Ovary (tissue), 3 donors: ENCODE results near the gene EPRS1.

Experiments
- POLR2A ChIP-seq: fragments of 450-650 bp; IDR thresholded peaks from one replicate; pipeline ENCODE4 v1.6.1; 2017; ENCODE audit warnings: antibody characterized with exemption, mild to moderate bottlenecking, moderate library complexity
- TF ChIP-seq, protein P1 (sequence below), 3 donors: fragments of 450-650 bp in 2 of 3; fragments of 200-600 bp in 1 of 3; IDR thresholded peaks; one replicate each; pipeline versions ENCODE4 v1.5.1 to v1.8.0; 2016 to 2022; ENCODE audit warnings: antibody characterized with exemption in 3 of 3, mild to moderate bottlenecking in 1 of 3
- donor health status: DM: no; HTN: no; CAD: no.

DNA sequence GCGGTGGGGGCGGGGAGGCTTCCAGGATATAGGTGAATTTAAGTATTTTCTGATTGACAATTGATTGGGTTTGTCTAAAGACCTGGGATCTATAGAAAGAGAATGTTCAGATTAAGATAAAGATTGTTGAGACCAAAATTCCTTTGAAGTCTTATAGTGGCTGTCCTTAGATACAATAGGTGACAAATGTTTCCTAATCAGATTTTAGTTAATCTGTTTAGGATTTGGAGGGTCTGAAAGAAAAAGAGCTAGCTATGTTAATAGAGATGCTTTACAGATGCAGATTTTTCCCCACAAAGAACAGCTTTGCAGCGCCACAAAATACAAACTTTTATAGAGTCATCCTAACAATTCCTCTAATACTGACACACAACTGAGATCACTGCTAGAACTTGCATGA lies 14.6 kb upstream of the EPRS1 start:
- TF ChIP-seq, protein P1, sequence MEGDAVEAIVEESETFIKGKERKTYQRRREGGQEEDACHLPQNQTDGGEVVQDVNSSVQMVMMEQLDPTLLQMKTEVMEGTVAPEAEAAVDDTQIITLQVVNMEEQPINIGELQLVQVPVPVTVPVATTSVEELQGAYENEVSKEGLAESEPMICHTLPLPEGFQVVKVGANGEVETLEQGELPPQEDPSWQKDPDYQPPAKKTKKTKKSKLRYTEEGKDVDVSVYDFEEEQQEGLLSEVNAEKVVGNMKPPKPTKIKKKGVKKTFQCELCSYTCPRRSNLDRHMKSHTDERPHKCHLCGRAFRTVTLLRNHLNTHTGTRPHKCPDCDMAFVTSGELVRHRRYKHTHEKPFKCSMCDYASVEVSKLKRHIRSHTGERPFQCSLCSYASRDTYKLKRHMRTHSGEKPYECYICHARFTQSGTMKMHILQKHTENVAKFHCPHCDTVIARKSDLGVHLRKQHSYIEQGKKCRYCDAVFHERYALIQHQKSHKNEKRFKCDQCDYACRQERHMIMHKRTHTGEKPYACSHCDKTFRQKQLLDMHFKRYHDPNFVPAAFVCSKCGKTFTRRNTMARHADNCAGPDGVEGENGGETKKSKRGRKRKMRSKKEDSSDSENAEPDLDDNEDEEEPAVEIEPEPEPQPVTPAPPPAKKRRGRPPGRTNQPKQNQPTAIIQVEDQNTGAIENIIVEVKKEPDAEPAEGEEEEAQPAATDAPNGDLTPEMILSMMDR (IDR thresholded peaks at IDR 0.05), result no peak
- no peak for TF ChIP-seq POLR2A
